Measurements from ENCODE around the gene ESRRB.

Gene ESRRB

DNA sequence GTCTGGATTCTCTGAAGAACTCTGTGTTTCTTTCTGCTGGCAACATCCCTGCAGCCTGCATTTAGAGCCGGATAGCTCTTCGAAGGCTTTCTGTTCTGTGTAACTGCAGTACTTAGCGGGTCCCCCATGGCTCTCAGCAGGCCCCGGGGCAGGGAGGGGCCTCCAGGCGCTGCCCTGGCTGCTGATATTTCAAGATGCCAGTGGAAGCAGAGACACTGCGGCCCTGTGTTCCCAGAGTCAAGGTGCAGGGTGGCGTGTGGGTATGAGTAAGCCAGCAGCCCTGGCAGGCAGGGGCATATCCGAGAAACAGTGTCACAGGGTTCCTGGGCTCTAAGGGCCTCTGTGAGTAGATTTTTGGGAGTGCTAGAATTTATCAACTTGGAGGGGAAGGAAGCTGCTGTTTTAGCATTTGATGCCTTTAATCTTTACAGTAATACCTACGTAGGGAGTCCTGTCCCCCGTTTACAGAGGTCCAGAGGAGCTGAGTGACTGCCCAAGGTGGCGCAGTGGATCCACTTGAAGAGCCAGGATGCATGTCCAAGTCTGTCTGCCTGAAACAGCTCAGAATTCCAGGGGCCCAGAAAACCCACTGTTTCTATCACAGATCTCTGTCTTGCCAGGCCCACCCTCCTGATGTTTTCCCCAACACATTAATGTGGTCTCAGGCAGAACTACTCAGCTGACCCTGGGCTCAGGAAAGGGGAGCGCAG lies 16.2 kb downstream of the ESRRB start:
- TF ChIP-seq TOX (CRISPR knock-in tag; IDR thresholded peaks at IDR 0.05; ENCODE audit: borderline replicate concordance): no peak
- TF ChIP-seq SNAI2 (CRISPR knock-in tag; IDR thresholded peaks at IDR 0.05): no peak
- no peak for TF ChIP-seq RARB (CRISPR knock-in tag; IDR thresholded peaks at IDR 0.05)
- no peak for TF ChIP-seq ARNTL (CRISPR knock-in tag; IDR thresholded peaks at IDR 0.05; ENCODE audit: borderline replicate concordance, low read depth)
- no peak for TF ChIP-seq OSR1 (CRISPR knock-in tag; IDR thresholded peaks at IDR 0.05)
- TF ChIP-seq ZNF8 (CRISPR knock-in tag; IDR thresholded peaks at IDR 0.05): no peak
- no peak for TF ChIP-seq PPARA (CRISPR knock-in tag; IDR thresholded peaks at IDR 0.05; ENCODE audit: borderline replicate concordance)
- TF ChIP-seq TCF4 (CRISPR knock-in tag; IDR thresholded peaks at IDR 0.05; ENCODE audit: borderline replicate concordance): no peak
- no peak for TF ChIP-seq CREB5 (CRISPR knock-in tag; IDR thresholded peaks at IDR 0.05; ENCODE audit: low read depth)
- ATAC-seq: no peak

- TF ChIP-seq ZNF8 (CRISPR knock-in tag; IDR thresholded peaks at IDR 0.05) (no peak), ZFP30 (CRISPR knock-in tag; IDR thresholded peaks at IDR 0.05) (no peak), ARNTL (CRISPR knock-in tag; IDR thresholded peaks at IDR 0.05; ENCODE audit: borderline replicate concordance, low read depth) (no peak), ZNF565 (CRISPR knock-in tag; conservative IDR thresholded peaks at IDR 0.05; ENCODE audit: low read depth) (no peak), RARB (CRISPR knock-in tag; IDR thresholded peaks at IDR 0.05) (no peak), PATZ1 (CRISPR knock-in tag; IDR thresholded peaks at IDR 0.05; ENCODE audit: borderline replicate concordance) (no peak)
- TF ChIP-seq, protein P1, sequence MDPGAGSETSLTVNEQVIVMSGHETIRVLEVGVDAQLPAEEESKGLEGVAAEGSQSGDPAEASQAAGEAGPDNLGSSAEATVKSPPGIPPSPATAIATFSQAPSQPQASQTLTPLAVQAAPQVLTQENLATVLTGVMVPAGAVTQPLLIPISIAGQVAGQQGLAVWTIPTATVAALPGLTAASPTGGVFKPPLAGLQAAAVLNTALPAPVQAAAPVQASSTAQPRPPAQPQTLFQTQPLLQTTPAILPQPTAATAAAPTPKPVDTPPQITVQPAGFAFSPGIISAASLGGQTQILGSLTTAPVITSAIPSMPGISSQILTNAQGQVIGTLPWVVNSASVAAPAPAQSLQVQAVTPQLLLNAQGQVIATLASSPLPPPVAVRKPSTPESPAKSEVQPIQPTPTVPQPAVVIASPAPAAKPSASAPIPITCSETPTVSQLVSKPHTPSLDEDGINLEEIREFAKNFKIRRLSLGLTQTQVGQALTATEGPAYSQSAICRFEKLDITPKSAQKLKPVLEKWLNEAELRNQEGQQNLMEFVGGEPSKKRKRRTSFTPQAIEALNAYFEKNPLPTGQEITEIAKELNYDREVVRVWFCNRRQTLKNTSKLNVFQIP (CRISPR knock-in tag; IDR thresholded peaks at IDR 0.05; ENCODE audit: borderline replicate concordance, low read depth): no peak
- no peak for ATAC-seq
These were observed 18.6 kb downstream of the ESRRB start for GRCh38 chr14:76394569-76394968.

- ATAC-seq: no peak
- TF ChIP-seq BACH2 (CRISPR knock-in tag; IDR thresholded peaks at IDR 0.05; ENCODE audit: borderline replicate concordance) (no peak), ZC3H10 (CRISPR knock-in tag; IDR thresholded peaks at IDR 0.05) (no peak), ZFP30 (CRISPR knock-in tag; IDR thresholded peaks at IDR 0.05) (no peak), ZFP3 (CRISPR knock-in tag; IDR thresholded peaks at IDR 0.05) (no peak), OSR1 (CRISPR knock-in tag; IDR thresholded peaks at IDR 0.05) (no peak), TCF4 (CRISPR knock-in tag; IDR thresholded peaks at IDR 0.05; ENCODE audit: borderline replicate concordance) (no peak), ZNF565 (CRISPR knock-in tag; conservative IDR thresholded peaks at IDR 0.05; ENCODE audit: low read depth) (no peak), ARNTL (CRISPR knock-in tag; IDR thresholded peaks at IDR 0.05; ENCODE audit: borderline replicate concordance, low read depth) (no peak), TSHZ2 (CRISPR knock-in tag; IDR thresholded peaks at IDR 0.05) (no peak), TOX (CRISPR knock-in tag; IDR thresholded peaks at IDR 0.05; ENCODE audit: borderline replicate concordance) (no peak), RARB (CRISPR knock-in tag; IDR thresholded peaks at IDR 0.05) (no peak), CSDC2 (CRISPR knock-in tag; IDR thresholded peaks at IDR 0.05) (no peak), PPARA (CRISPR knock-in tag; IDR thresholded peaks at IDR 0.05; ENCODE audit: borderline replicate concordance) (no peak), CREB5 (CRISPR knock-in tag; IDR thresholded peaks at IDR 0.05; ENCODE audit: low read depth) (no peak)
- TF ChIP-seq, protein P1 (CRISPR knock-in tag; IDR thresholded peaks at IDR 0.05; ENCODE audit: borderline replicate concordance, low read depth): no peak
- TF ChIP-seq, protein P2, sequence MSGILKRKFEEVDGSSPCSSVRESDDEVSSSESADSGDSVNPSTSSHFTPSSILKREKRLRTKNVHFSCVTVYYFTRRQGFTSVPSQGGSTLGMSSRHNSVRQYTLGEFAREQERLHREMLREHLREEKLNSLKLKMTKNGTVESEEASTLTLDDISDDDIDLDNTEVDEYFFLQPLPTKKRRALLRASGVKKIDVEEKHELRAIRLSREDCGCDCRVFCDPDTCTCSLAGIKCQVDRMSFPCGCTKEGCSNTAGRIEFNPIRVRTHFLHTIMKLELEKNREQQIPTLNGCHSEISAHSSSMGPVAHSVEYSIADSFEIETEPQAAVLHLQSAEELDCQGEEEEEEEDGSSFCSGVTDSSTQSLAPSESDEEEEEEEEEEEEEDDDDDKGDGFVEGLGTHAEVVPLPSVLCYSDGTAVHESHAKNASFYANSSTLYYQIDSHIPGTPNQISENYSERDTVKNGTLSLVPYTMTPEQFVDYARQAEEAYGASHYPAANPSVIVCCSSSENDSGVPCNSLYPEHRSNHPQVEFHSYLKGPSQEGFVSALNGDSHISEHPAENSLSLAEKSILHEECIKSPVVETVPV (CRISPR knock-in tag; IDR thresholded peaks at IDR 0.05): no peak
These were observed 19.2 kb downstream of the ESRRB start for GRCh38 chr14:76395161-76395560.
